ENCODE results near the gene NLRP6. TPM values are rescaled to one million over a fixed set of nuclear protein-coding genes. Genes with fewer than 3 reads are reported as not detected.
A peak's percentile ranks its signal among the peaks of the same experiment; 100 is the strongest.
"Not testable (repeated sequence)": the region's sequence is repeated elsewhere in the genome, so short reads cannot be mapped to it uniquely, and the experiment has no call there.

NLRP6 gene
- total and polyA plus RNA-seq, 2 of the 4 experiments (the other 2 are of a cell fraction) = not detected

- H2BK120ac ChIP-seq (ENCODE audit: low read depth, low read length); H2AK5ac ChIP-seq (ENCODE audit: low read depth, low read length); POLR2A ChIA-PET (ENCODE audit: unreplicated experiment); H4K20me1 ChIP-seq (ENCODE audit: insufficient read depth, low read length); H3K23ac ChIP-seq (ENCODE audit: low read depth, low read length); H3K4me2 ChIP-seq (ENCODE audit: low read depth, low read length); intact Hi-C loops (cut with micrococcal nuclease); H2AK9ac ChIP-seq (replicated peaks; ENCODE audit: low read depth, low read length, poor library complexity); H3K9me3 ChIP-seq (ENCODE audit: control insufficient read depth, insufficient read depth, low read length); in situ Hi-C loops (cut with MboI; ENCODE audit: low sequenced_read_pairs); H3K9ac ChIP-seq (ENCODE audit: low read depth, low read length); H3K27me3 ChIP-seq (ENCODE audit: control insufficient read depth, insufficient read depth, low read length); H3K9me1 ChIP-seq (ENCODE audit: insufficient read depth, low read length); H3K56ac ChIP-seq (ENCODE audit: extremely low read depth, insufficient read depth, low read length); H3K79me1 ChIP-seq (ENCODE audit: low read depth in 1 of 2, low read length in 2 of 2); H3K36me3 ChIP-seq (ENCODE audit: control insufficient read depth, insufficient read depth, low read length); H3K4ac ChIP-seq (ENCODE audit: low read depth, low read length); DNase-seq; BruUV-seq (replicated peaks); H2BK15ac ChIP-seq (ENCODE audit: low read depth, low read length); dilution Hi-C loops (cut with HindIII; ENCODE audit: low sequenced_read_pairs, unreplicated experiment); H2BK20ac ChIP-seq (ENCODE audit: low read depth, low read length); ATAC-seq (ENCODE audit: low read depth); H3K4me3 ChIP-seq (ENCODE audit: insufficient read depth, low read depth, low read length); H2BK5ac ChIP-seq (ENCODE audit: low read depth, low read length, poor library complexity, severe bottlenecking): not testable (repeated sequence)
- H4K8ac ChIP-seq (ENCODE audit: low read depth in 2 of 2, low read length in 2 of 2) = peak overlapping the region; percentile 15 to 45; a peak in 2 of 4 replicates
- peak overlapping the region; percentile 70 for H2AFZ ChIP-seq (replicated peaks; ENCODE audit: low read length, poor library complexity)
- H3K27ac ChIP-seq (ENCODE audit: insufficient read depth, low read length) = peak overlapping the region; percentile 25; the same call in 1 of the 2 replicates
- peak; percentile 27; the same call in 1 of the 2 replicates for TF ChIP-seq USF2 (IDR thresholded peaks at IDR 0.05; ENCODE audit: low read depth, low read length)
- peaks cover 16% of the 10 kb centered on the region for H3K4me1 ChIP-seq (ENCODE audit: control insufficient read depth, insufficient read depth, low read length)
- peak overlapping the region; percentile 40 for H4K5ac ChIP-seq (ENCODE audit: low read depth, low read length)
- peak overlapping the region; percentile 2; the same call in 1 of the 2 replicates for H3K18ac ChIP-seq (ENCODE audit: low read depth, low read length)
- 0 out of 2 replicates have a peak overlapping the region, but pooled peaks have one; percentile 14 for H4K91ac ChIP-seq (ENCODE audit: insufficient read depth, low read depth, low read length)
- CTCF ChIA-PET = interaction anchor here (1.0 kb wide), 1 partner anchor 12 kb away, joined by 3 read pairs; no protein-coding TSS in a partner anchor
- WGBS, 2 experiments (ENCODE audit: extremely low coverage in 2 of 2, insufficient read length in 1 of 2) = 31% methylated on average over 3 of the region's 34 CpGs; no CpG with 5 or more reads in 1 of the 2 experiments
- H3K14ac ChIP-seq (replicated peaks; ENCODE audit: low read depth, low read length) = peak overlapping the region; percentile 42; the same call in 1 of the 2 replicates
Observed at GRCh38 chr11:324593-325517, 46.6 kb downstream of the NLRP6 start.
